ENCODE measurements around the gene EEIG1.

The EEIG1 gene

DNA sequence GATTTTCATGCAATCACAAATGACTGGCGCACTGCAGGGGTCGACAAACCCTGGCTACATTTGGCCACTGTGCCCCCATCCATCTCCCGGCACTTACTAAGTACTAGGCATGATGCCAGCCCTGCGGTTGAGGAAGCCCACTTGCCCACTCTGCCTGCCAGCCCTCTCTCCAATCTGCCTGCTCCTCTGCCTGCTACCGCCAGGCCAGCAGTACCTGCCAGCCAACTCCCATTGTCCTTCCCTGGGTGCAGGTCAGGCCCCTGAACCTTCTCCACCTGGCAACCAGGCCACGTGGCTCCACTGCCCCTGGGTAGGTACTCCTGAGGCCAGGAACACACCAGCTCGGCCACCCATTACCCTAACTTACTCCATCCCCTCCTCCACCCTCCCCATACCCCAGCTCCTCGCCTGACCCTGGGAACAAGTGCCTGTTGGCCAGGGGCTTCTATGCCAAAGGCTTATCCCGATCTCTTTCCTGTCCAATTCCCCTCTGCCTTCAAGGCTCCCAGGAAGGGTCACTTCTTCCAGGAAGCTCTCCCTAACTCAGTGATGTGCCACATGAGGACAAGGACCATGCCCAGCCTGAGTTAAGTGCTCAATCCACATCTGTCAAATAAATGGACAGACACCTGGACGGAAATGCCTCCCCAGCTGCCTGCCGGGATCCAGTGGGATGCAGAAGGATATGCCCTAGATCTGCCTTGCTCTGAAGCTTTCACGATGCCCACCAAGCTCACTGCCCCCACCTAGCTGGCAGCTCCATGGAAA lies 6.6 kb downstream of the EEIG1 start:
- DNase-seq = no peak

DNA sequence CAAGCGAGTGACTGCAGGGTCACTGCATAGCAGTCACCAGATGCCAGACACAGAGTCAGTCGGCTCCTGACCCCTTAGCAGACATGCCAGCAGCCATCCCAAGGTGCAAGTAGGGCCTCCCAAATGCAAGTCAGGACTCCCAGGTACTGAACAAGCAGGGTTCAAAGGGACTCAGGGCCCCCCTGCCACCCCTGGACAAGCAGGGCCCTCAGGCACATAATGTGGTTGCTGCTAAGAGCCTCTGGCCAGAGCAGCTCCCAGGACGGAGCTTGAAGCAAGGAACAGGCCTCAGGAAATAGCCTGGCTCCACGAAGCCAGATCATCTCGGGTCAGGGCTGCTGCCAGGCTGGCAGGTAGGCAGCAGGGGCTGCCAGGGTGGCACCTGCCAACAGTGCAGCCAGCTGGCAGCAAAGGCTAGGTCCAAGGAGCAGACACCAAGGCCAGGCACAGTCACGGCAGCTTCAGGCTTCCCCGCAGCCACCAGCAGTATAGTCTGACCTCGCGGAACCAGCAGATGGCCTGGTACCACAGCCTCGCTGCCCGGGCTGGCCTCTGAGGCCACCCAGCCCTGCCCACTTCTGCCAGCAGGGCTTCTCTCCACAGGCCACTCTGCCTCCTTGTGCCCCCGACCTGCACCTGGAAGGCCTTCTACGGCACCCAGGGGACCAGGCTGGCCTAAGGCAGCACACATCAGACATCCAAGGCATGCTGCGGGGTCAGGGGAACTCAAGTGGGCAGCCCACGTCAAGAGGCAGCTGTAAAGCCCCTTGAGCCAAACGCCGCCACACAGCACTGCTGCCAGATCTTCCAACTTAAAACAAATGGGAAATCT lies 7.4 kb downstream of the EEIG1 start:
- no peak for DNase-seq

DNA sequence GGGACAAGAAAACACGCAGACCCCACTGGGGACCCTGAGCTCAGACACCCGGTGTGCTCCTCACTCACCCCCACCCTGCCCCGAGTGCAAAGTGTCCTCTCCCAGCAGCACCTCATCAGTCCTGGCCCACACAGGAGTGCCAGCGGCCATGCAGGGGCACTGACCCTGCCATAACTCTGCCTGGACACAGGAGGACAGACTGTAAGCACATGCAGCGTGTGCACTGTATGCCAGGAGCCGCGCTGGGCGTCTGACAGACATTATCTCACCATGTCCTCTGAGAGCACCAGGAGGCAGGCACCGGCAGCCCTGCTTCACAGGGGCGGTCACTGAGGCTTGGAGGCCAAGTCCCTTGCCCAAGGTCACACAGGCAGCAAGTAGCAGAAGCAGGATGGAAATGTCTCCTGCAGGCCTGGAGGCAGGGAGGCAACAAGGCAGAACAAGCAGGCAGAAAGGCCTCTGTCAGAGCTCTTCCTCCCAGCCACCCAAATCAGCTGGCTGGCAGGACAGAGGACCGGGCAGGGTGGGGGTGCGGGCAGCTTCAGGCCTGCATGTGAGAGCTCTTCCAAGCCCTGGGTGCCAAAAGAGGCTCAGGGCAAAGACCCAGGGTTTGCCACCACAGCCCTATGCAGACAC lies 8.4 kb downstream of the EEIG1 start:
- DNase-seq = no peak

DNA sequence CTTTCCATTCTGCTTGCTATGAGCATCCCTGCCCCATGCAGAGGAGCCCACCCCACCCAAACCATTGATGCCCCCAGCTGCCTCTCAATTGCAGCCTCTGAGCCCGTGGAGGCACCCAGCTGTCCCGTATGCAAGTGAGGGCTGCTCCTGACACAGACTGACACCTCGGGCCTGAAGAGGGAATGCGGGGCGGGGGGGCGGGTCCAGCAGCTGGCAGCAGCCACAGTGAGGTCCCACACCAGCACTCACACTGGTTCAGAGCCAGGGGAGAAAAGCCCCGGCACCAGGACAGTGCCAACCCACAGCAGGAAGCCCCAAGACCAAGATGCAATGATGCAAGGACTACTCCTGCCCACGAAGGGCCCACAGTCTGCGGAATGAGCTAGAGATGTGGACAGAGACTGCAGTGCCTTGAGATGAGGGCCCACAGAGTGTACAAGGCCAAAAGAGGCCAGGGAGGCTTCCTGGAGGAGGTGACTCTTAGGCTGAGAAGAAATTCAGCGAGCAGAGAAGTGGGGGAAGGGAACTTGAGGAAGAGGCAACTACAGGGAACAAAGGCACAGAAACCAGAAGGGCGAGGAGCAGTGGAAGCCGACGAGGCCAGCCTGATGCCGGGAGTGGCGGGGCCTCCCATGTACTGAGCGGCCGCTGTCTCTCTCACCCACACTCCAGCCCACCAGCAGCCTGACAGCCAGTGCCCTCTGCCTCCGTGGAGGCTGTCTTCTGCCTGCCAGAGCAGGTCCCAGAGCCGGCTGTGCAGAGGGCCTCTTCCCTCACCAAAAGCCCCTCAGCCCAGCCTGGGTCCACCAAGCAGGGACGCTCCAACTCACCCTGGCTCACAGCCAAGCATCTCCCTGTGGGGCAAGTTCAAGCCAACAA lies 9.2 kb downstream of the EEIG1 start:
- peak; percentile 32 for DNase-seq

DNA sequence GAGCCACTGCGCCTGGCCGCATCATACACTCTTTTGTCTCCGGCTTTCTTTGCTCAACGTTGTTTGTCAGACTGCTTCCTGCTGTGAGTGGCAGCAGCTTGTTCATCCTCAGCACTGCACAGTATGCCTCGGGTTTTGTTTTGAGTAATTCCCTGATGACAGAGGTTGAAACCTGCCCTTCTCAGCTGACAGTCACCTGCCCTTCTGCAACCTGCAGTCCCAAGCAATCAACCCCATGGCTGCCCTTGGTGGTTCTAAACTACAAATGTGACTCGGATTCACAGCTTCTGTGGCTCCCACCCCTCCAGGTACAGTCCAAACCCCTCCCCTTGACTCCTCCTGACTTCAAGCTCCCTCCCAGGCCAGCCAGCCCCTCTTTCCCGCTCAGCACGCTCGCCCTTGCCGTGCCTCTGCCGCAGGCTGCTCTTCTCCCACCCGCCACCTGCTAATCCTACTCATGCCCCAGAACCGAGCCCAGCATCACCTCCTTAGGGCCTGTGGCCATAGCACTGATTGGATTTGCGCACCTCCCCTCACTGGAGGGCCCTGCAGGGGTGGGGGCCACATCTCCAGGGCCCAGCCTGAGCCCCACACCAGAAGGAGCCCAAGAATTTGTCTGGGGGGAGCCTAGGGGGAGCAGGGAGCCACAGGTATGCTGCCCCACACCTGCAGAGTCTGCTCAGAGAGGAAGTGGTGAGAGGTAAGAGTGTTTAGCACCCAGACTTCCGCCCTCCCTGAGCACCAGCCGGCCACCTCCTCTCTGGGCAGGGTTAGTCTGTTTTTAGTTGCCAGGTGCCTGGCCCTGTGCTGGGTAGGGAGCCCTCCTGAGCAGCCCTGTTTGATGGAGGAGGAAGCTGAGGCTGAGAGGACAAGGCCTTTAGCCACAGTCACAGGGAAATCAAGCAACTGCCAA lies 10.1 kb downstream of the EEIG1 start:
- DNase-seq = peak; percentile 32

DNA sequence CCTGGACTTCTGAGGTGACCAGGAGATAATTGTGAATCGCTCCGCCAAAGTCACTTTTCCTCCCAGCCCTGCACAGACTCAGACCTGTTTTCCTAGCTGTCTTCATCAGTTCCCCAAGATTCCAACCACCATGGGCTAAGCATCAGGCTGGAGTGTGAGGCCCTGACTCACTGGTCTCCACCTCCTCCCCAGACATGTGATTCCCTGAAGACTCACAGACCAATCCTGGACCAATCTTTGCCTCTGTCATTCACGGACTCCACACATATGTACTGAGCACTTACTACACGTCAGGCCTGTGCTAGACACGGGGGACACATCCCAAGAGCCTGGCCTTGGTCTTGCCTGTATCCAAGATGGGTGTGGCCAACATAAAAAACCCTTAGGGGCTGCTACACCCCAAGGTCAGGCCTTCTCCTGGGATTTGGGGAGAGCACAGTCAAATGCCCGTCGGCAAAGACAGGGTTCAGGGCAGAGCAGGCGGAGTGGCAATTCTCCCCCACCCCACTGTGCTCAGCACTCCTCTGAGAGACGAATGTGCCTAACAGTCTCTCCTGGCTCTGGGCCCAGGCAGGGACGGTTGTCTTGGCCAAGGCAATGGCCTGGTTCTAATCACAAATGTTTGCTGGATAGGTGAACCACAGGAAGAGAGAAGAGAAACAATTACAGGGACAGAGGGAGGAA lies 11.9 kb downstream of the EEIG1 start:
- no peak for DNase-seq

DNA sequence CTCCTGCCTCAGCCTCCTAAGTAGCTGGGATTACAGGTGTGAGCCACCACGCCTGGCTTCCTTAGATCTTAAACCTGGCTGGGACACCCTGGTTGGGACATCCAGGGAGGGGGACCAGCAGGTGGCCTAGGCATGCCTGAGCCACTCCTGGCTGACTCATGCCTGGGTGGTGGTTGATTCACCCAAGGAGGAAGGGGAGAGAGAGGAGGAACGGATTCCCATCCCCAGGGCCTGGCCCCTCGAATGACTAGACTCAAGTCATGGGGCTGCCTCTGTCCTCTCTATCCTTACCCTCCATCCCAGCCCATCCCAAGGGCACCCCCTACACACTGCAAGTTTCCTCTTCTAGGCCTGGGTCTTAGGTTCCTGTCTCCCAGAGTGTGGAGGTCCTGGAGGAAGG lies 12.7 kb downstream of the EEIG1 start:
- no peak for DNase-seq

DNA sequence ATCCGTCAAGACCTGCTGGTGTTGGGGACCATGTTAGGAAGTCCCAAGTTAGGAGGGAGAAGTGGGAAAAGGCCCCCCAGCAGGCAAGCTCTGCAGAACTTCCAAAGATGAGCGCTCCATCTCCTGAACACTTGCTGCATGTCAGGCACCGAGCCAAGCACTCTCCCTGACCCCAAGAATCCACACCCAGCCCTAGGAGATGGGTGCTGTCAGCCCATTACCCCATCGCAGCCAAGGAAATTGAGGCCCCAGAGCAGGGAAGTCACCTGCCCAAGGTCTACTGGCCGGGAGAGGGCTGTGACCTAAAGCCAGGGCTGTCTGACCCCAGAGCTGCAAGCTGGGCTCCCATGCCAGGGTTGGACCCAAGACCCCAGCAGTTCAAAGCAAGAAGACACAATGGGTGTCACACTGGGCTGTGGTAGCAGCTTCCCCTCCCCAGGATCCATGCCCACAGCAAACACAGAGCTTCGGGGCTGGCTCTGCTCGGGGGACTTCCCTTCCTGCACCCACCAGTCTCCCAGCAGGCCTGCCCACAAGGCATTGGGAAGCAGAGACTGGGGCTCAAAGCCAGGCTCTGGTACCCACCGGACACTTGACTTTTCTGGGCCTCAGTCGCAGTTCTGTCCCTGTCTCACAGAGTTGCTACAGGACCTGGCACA lies 13.5 kb downstream of the EEIG1 start:
- no peak for DNase-seq

DNA sequence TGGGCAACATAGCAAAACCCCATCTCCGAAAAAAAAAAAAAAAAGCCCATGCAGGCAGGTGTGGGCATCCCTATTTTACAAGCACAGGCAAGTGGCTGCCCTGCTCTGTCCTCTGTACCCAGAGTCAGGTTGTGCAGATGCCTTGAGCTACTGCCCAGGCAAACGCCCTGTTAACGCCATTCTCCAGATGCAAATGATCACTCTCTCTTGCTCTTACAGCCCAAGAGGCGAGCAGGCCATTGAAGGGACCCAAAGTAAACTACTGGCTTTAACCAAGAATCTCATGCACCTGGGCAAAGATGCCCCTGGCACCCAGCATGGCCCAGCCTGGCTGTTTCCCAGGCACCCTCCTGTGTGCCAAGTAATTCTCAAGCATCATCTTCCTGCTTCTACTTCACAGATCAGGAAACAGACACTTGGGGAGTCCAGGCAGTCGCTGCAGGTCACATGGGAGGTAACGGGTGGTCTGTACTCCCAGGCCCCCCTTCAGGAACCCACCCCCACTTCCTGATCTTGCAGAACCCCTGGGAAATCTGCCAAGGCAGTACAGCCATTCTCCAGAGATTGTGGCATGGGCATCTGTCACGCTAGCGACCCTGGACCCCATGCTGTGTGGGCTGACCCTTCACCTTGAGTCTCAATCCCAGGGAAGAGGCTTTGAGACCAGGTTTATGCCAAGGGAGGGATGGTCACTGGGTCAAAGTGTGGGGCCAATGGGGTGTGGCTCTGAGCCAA lies 14.2 kb downstream of the EEIG1 start:
- no peak for DNase-seq

DNA sequence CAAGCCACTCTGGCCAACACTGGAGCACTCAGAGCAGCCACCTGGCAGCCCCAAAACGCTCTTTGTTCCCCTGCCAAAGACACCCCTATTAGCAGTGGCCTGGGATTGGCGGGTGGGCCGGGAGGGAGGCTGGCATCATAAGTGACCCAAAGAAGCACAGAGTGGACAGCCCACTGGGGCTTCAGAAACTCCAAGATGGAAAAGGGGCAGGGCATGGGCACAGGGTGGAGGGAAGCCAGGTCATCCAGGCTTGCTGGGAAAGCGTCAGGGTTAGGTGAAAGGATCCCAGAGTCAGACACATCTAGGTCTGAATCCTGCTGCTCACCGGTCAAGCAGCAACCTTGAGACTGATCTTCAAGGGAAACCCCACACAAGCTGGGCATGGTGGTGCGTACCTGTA lies 14.8 kb downstream of the EEIG1 start:
- DNase-seq = no peak

DNA sequence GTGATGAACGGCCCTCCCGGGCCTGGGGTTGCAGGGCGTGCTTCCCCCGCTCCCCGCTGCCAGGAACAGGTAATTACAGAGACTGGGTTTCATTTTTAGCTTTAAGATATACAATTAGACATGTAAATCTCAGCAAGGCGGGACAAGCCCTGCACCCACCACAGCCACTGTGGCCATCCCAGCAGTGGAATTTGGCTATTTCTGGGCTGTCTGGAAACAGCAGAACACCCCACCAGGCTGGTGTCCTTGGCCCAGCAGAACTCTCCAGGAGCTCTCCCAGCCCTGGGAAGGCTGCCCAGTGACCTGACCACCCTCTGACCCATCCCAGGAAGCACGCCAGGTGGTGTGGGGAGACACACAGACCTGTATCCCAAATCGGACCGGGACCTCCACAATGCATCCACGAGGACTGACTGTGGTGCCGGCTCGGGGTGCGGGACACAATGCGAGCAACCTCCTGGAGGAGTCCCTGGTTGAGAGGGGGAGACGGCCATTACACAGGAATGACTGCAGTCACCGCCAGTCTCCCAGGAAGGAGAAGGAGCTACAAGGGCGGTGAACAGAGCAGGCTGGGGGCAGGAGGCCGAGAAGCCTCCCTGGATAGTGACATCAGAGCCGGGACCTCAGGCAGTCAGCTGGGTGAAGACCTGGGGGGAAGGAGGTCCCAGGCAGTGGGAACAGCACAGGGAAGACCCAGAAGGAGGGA lies 17.3 kb downstream of the EEIG1 start:
- no peak for DNase-seq

DNA sequence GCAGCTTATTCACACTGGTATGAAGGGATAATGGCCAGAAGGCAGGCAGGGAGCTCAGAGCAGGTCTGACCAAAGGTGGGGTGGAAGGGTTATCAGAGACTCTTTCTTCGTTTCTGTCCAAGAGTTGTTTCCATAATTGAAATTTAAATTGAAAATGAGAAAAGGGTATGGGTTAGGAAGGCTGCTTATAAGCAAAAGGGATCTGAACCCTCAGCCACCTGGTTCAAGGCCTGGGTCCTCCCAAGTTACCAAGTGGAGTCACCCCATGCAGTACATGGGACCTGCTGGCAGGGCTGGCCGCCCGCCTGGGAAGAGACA lies 17.8 kb downstream of the EEIG1 start:
- no peak for DNase-seq

DNA sequence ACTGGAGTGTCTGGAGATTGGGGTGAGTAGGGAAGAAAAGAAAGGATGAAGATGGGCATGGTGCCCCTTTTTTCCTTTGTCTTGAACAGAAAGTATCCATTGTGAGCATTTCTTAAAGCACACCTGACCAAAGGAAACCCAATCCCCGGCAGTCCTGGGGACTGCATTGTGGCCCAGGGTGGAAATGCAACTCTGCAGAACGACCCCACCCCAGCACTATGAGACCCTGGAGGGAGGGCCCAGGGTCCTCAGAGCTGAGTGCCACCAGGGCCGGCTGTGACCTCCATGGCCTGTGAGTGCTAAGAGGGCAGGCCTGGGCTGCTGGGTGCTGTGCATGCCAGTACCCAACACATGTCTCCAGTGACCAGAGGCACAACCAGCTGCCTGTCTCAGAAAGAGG lies 18.5 kb downstream of the EEIG1 start:
- no peak for DNase-seq

DNA sequence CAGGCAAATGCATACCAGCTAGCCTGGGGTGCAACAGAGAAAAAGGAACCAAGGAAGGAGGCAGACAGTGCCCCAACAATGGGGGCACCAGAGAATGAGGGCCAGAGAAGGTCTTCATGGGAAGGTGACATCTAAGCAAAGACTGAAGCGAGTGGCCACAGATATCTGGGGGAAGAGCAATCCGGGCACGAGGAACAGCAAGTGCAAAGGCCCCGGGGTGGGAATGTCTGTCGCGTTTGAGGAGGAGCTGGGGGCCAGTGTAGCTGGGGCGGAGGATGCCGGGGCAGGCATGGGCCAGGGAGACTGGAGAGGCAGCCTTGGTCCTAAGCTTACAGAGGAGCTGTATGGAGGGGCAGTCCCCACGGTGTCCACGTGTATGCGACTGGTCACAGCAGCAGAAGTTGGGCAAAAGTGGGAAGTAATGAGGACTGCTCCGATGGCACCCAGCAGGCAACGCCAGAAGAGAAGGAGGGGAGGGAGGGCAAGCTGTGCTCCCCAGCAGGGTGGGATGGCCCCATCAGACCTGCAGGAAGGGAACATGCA lies 19.1 kb downstream of the EEIG1 start:
- no peak for DNase-seq

DNA sequence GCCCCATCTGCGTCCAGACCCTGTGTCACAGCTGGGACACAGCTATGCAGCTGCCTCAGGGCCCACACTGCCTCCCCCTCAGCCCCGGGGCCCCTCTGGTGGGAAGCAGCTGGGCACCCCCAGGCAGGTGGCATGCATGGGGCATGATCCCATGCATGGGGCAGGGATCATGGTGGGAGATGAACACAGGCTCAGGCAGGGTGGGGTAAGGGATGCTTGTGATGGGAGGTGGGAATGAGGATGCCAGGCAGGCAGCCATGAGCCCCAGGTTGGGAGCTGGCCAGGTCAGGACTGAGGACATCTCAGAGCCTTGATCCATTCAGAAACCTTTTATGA lies 19.7 kb downstream of the EEIG1 start:
- DNase-seq = no peak

DNA sequence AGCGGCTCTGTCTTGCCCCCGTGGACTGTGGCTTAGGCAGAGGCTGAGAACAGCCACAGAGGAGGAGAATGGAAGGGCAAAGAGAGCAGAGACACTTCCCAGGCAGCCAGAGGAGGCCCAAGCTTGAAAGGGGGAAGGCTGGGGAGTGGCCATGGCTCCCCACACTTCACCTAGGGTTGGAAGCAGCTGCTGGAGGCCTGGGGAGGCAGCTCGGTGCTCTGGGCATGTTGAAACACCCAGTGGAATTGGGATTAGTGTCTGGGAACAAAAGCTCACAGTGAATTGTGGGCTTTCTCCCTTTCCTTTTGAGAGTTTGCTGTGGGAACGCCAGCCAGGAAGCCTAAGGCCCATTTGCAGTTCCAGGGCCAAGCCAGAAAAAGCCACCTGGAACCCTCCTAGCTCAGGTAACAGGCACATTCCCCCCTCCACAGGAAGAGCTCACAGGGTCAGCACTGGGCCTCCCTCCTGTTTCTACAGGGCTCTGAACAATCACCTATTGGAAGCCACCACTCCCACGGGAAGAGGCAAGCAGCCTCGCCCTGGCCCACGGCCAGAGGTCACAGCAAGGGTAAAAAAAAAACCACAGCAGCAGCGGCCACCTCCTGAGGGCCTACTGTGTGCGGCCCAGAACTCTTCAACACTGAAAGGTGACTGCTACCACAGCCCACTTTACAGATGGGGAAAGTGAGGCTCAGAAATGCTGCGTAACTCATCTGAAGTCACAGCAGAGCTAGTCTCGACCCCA lies 20.2 kb downstream of the EEIG1 start:
- DNase-seq = no peak

DNA sequence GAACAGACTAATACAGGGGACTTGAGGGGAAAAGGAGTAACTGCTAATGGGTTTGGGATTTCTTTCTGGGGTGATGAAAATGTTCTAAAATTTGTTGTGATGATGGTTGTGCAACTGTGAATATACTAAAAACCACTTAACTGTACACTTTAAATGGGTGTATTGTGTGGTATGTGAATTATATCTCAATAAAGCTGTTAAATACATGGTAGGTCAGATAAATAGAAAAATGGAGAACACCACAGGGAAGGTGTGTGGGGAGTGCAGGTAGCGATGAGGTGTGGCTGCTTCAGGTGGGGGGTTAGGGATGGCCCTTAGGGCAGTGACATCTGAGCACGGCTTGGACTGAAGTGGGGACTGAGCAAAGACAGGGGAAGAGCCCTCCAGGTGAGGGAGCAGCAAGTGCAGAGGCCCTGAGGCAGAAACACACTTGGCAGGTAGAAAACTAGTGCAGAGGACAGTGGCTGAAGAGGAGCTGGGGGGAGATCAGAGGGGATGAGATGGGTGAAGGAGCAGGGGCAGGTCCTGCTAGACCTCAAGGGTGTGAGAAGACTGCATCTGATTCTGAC lies 20.9 kb downstream of the EEIG1 start:
- no peak for DNase-seq

DNA sequence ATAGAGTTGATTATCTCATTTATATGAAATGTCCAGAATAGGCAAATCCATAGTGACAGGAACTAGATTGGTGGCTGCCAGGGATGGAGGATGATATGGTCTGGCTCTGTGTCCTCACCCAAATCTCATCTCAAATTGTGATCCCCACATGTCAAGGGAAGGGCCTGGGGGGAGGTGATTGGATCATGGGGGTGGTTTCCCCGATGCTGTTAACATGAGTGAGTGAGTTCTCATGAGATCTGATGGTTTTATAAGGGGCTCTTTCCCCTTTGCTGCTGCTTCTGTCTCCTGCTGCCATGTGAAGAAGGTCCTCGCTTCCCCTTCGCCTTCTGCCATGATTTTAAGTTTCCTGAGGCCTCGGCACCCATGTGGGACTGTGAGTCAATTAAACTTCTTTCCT lies 21.4 kb downstream of the EEIG1 start:
- no peak for DNase-seq
